ENCODE measurements around the gene RAPGEF2. TPM values are rescaled to one million over a fixed set of nuclear protein-coding genes. Genes with fewer than 3 reads are reported as not detected.

The RAPGEF2 gene
- total and polyA plus RNA-seq, 2 of the 8 experiments (the other 6 are each of a cell fraction or from before 2014, with no cell fraction given) = 24.4 to 48.6 TPM

DNA sequence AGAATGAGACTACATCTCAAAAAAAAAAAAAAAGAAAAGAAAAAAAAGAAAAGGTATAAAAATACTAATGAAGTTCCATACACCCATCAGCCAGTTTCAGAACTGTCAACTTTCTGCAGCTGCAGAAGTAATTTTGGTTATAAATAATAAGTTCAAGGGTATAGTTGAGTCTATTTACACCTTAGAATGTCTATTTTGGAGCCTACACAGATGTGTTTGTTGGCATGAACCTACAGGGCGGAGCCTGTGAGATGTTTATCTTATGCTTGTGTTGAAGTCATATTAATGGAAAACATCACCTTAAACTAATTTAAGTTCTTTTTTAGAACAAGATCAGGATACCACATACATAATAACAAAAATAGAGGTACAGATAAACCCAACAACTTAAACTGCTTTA, 85.8 kb downstream of the RAPGEF2 start:
- ChIA-PET CTCF (ENCODE audit: partially characterized antibody) (interaction anchor here (5.4 kb wide), 1 partner anchor 14 kb away, joined by 54 read pairs; no protein-coding TSS in a partner anchor), POLR2A (ENCODE audit: partially characterized antibody) (no interaction called here)
- no peaks in the 10 kb centered on the region for H3K4me1 ChIP-seq (replicated peaks in 1 of 4; ENCODE audit: control insufficient read depth in 3 of 4, insufficient read depth in 4 of 4, low read length in 3 of 4)
- no peak overlapping the region for H3K4ac ChIP-seq (replicated peaks; ENCODE audit: insufficient read length, low read depth, low read length)
- no peak overlapping the region for H3K9ac ChIP-seq (replicated peaks in 1 of 4; ENCODE audit: extremely low read depth in 1 of 4, low read depth in 3 of 4, low read length in 3 of 4)
- 95% methylated on average over 1 of the region's 1 CpG; no CpG with 5 or more reads in 1 of the 2 experiments for WGBS, 2 experiments (ENCODE audit: extremely low coverage in 1 of 2, insufficient coverage in 1 of 2, insufficient read length in 1 of 2, insufficient replicate concordance in 2 of 2, low coverage in 1 of 2, low lambda C conversion rate in 2 of 2, missing lambda C conversion rate in 1 of 2)
- no peak overlapping the region for H2BK12ac ChIP-seq (ENCODE audit: low read depth, low read length)
- no peaks in the 10 kb centered on the region for H3K36me3 ChIP-seq (ENCODE audit: control insufficient read depth in 2 of 4, insufficient read depth in 4 of 4, low read length in 3 of 4)
- H3K9me3 ChIP-seq (ENCODE audit: insufficient read depth in 2 of 2, low read depth in 1 of 2, low read length in 1 of 2) = no peaks in the 10 kb centered on the region
- no peak overlapping the region for H4K91ac ChIP-seq (replicated peaks; ENCODE audit: insufficient read length, low read length)
- no peak overlapping the region for H2BK120ac ChIP-seq (replicated peaks; ENCODE audit: low read depth, low read length)
- H3K27me3 ChIP-seq (replicated peaks in 1 of 4; ENCODE audit: control insufficient read depth in 3 of 4, extremely low read depth in 1 of 4, insufficient read depth in 3 of 4, low read length in 3 of 4) = no peaks in the 10 kb centered on the region
- H3K14ac ChIP-seq (ENCODE audit: insufficient read length) = no peak overlapping the region
- H3K23me2 ChIP-seq (ENCODE audit: low read depth, low read length) = no peaks in the 10 kb centered on the region; the same call in 1 of the 2 replicates
- no peak overlapping the region for H4K5ac ChIP-seq (ENCODE audit: insufficient read length, low read depth, low read length)
- no peak overlapping the region for H2AFZ ChIP-seq (ENCODE audit: low read length)
- no peak overlapping the region for H3K18ac ChIP-seq (ENCODE audit: extremely low read depth, low read length)
- H4K8ac ChIP-seq (ENCODE audit: extremely low read depth, insufficient read depth, low read length) = no peak overlapping the region
- no peak for FAIRE-seq
- H3K79me1 ChIP-seq (ENCODE audit: low read depth, low read length) = no peaks in the 10 kb centered on the region; the same call in 1 of the 2 replicates
- no peak overlapping the region for H3K27ac ChIP-seq (ENCODE audit: low read depth, low read length)
- H2BK15ac ChIP-seq (ENCODE audit: low read length) = no peak overlapping the region
- no peak overlapping the region for H2BK5ac ChIP-seq (ENCODE audit: low read depth, low read length)
- TF ChIP-seq SP1 (IDR thresholded peaks at IDR 0.05; ENCODE audit: low read depth, low read length) (no peak), JUN (IDR thresholded peaks at IDR 0.05; ENCODE audit: low read depth, low read length) (no peak), CEBPB (IDR thresholded peaks at IDR 0.05; ENCODE audit: low read depth, low read length) (no peak), POU5F1 (IDR thresholded peaks at IDR 0.05; ENCODE audit: low read depth, low read length) (no peak), CBX5 (IDR thresholded peaks at IDR 0.05; ENCODE audit: low read depth, low read length) (no peak)
- no peaks in the 10 kb centered on the region for H4K20me1 ChIP-seq (replicated peaks in 1 of 2; ENCODE audit: control insufficient read depth in 1 of 2, insufficient read depth in 2 of 2, low read length in 2 of 2)
- H3K4me2 ChIP-seq (ENCODE audit: insufficient read depth in 1 of 2, low read depth in 2 of 2, low read length in 2 of 2) = no peak overlapping the region
- DNase-seq (ENCODE audit: low read depth in 1 of 2, low spot score in 2 of 2) = no peak
- no peak overlapping the region for H3K23ac ChIP-seq (ENCODE audit: insufficient read length)
- H3K4me3 ChIP-seq (ENCODE audit: extremely low read depth in 1 of 4, insufficient read depth in 2 of 4, low read depth in 3 of 4, low read length in 4 of 4) = no peak overlapping the region
- no peak overlapping the region for H2AK5ac ChIP-seq (ENCODE audit: low read depth, low read length)
- H3K79me2 ChIP-seq (ENCODE audit: control insufficient read depth in 1 of 2, insufficient read depth in 2 of 2, low read length in 2 of 2) = peaks cover 0 to 23% of the 10 kb centered on the region in 2 experiments; a peak in 2 of 4 replicates
- no peak overlapping the region for H2BK20ac ChIP-seq (ENCODE audit: low read length)
- no peak overlapping the region for H3K56ac ChIP-seq (replicated peaks; ENCODE audit: insufficient read length, low read depth, low read length)

Data from H1 (cell line).